OCI-LY1 (cell line): ENCODE data around the gene AIFM1.

ENCODE experiments used
- CTCF ChIP-seq: fragments of 200-600 bp; sonication (generic), shearing (Covaris generic); IDR thresholded peaks from 2 replicates; pipeline ENCODE4 v1.5.1; 2017; ENCODE audit warnings: mild to moderate bottlenecking, antibody characterized with exemption, low read length, moderate library complexity, mixed read lengths
- EZH2 ChIP-seq: fragments of 200-600 bp; sonication (generic), shearing (Covaris generic); IDR thresholded peaks from 2 replicates; pipeline ENCODE4 v1.8.0; 2017; ENCODE audit warnings: borderline replicate concordance, mixed run types, mild to moderate bottlenecking, antibody characterized with exemption, low read length, moderate library complexity, mixed read lengths

GRCh38 chrX:130114141-130114588, 51.5 kb downstream of the AIFM1 start:
- no peak for TF ChIP-seq CTCF
- TF ChIP-seq EZH2, result no peak
